Middle frontal gyrus (tissue), 1 donor: Measurements from ENCODE around the gene COX14.
"Not testable (repeated sequence)": the region's sequence is repeated elsewhere in the genome, so short reads cannot be mapped to it uniquely, and the experiment has no call there.

Experiments
- DNase-seq: peaks from one replicate; pipeline ENCODE4 v3.0.0-alpha.2; 2015; ENCODE audit warnings: low spot score; ENCODE audit errors: extremely low spot score

COX14 gene

DNA sequence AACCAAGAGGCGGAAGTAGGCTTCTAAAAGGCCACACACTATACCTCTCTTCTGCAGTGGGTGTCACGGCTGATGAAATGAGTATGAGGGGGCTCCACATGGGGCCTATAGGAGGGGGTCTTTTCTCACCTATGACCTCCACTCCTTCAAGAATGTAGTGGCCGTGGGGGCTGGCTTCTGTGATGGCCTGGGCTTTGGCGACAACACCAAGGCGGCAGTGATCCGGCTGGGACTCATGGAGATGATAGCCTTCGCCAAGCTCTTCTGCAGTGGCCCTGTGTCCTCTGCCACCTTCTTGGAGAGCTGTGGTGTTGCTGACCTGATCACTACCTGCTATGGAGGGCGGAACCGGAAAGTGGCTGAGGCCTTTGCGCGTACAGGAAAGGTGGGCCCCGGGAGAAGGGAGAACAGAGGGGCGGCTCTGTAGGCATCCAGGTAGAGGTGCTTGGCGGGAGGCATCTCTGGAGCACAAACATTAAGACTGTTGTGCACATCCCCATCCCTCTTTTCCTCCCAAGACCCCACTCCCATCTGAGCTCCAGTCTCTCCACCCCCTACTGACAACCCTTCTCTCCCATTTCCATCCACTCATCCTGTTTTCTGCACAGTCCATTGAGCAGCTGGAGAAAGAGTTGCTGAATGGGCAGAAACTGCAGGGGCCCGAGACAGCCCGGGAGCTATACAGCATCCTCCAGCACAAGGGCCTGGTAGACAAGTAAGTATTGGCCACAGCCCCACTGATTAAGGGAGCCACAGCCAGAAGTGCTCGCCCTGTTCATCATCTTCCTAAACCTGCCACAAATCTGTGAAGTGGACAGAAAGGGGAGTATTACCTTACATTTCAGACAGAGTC lies 4.4 kb upstream of the COX14 start:
- DNase-seq: no peak

DNA sequence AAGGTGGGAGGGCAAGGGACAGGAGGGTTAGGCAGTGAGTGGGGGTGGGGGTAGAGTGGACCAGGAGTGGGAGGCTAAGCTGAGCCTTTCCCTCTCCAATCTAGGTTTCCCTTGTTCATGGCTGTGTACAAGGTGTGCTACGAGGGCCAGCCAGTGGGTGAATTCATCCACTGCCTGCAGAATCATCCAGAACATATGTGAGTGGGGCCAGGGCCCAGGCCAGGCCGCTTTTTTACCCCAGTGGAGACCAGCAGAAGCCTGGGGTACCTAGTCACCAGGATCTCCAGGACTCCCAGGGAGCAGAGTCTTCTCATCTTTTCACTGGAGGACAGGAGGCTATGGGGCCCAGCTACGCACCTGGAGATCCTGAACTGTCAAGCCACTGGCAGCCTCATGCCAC lies 2.7 kb upstream of the COX14 start:
- DNase-seq: no peak

DNA sequence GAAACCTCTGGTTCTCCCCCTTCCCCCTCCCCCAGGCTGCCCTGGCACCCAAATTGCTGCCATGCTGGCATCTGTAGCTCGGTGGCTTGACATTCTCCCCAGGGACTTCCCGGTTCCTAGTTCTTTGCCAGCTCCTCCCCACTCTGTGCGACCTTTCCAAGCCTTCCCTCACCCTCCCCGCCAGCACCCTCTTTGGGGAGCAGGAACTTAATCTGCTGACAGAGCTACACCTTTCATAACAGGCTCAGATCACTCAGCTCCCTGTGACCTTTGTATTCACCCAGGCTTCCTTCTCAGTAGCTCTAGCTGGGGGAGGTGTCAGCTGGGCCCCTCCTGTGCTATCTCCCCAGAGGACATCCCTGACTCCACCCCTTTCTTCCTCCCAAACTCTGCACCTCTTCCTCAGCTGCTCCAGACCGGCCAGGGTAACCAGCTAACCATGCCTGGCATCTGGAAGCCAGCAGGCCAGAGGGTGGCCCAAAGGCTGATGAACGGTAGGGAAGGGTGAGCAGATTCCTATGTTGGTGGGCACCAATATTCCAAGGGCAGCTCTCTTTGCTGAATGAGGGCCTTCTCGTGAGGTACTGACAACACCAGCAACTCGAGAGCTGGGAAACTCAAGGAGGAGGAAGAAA lies 1.8 kb upstream of the COX14 start:
- no peak for DNase-seq

DNA sequence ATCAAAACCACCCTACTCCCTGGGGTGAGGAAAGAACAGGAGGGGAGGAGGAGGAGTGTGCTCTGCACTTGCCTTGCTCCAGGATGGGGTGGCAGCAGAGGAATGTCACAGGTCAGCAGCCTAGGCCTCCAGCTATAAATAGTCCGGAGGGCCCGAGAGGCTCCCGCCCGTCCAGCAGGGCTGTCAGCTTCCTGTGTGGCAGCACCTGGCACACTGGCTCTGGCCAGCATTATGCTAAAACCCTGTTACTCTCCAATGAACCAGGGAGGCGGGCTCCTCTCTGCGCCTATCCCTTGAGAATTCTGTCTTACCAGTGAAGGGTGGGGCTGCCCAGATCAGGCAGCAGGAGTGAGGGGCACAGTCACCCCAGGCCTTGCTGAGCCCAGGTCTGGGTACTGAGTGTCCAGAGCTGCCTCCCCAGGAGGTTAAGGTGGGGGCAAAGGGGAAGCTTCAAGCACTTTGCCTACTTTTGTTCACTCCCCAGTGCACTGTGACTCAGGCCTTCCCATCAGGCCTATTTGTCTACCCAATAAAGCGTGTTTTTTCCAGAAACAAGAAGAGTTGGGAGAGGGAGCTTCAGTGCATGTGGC lies 1.2 kb upstream of the COX14 start:
- no peak for DNase-seq

DNA sequence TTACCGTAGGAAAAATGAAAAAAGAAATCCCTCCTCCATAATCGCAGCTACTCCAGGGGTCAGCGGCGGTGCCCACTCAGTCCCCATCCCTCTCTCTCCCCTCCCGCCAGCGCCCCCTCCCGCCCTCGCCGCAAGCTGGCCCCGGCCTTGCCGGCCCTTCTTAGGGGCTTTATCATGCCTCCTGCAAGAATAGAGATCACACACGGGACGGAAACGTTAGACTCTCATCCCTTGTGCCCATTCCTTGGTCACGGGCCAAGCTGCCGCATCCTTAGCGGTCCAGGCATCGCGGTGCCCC lies 692 bp upstream of the COX14 start:
- DNase-seq: no peak

DNA sequence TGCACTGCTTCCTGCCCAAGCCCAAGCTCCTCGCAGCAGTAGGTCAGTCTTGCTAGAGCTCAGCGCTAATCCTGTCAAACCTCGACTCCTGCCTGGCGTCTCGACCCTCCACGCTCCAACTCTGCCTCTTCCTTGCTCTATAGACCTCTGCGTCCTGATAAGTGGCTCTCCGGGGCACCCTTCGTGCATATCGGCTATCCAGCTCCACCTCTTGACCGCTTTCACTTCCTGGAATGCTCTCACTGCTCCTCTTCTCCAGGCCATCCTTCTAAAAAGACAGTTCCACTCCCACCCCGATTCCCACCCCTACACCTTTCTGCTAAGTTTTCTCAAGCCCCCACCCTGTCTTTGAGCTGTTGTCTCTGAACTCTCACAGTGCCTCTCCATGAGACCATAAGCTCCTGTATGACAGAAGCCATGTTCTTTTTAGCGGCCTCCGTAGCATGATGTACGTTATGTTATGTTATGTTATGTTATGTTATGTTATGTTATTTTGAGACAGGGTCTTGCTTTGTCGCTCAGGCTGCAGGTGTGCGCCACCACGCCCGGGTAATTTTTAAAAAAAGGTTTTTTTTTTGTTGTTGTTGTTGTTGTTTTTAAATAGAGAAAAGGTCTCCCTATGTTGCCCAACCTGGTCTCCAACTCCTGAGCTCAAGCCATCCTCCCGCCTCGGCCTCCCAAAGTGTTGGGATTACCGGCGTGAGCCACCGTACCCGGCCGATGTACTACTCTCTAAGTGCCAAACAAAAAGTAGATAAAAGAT lies 601 bp downstream of the COX14 start:
- DNase-seq: no peak

DNA sequence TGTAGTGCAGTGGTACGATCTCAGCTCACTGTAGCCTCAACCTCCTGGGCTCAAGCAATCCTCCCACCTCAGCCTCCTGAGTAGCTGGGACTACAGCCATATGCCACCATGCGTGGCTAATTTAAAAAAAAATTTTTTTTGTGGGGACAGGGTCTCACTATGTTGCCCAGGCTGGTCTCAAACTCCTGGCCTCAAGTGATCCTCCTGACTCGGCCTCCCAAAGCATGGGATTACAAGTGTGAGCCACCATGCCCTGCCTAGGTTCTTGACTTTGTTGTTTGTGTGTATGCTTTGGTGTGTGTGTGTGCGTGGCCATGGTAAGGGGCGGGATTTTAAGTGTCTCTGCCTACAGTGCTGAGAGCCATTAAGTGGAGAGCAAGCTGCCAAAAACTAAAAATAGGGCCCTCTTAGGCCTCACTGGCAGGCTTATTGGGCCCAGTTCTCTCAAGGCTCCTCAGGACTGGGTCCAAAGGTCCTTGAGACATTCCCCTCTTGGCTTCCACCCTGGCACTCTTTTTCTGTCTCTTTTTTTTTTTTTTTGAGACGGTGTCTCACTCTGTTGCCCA lies 5.1 kb downstream of the COX14 start:
- no peak for DNase-seq

DNA sequence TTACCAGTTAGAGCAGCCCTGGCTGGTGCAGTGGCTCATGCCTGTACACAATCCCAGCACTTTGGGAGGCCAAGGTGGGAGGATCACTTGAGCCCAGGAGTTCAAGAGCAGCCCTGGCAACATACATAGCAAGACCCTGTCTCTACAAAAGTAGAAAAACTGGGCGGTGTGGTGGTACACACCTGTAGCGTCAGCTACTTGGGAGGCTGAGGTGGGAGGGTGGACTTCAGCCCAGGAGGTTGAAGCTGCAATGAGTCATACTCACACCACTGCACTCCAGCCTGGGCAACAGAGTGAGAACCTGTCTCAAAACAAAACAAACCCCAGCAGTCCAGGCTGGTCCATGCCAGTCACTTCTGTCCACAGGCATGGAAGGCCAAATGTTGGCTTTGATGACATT lies 7.4 kb downstream of the COX14 start:
- no peak for DNase-seq

DNA sequence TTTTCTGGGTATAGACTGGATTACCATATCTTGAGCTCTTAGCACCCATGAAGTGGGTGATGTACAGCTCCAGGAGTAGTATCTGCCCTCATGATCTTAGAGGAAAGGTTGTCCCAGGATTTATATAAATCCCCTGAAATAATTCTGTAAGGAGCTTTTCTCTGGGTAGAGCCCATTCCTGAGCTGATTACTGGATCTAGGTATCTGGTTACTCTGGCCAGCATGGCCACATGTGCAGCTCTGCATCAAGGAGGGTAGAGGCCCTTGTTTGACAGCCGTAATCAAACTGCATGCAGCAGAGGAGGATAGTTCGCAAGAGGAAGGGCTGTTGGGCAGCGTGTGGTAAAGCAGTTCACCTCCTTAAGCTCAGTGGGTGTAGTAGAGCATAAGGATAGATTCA lies 8.5 kb downstream of the COX14 start:
- no peak for DNase-seq

DNA sequence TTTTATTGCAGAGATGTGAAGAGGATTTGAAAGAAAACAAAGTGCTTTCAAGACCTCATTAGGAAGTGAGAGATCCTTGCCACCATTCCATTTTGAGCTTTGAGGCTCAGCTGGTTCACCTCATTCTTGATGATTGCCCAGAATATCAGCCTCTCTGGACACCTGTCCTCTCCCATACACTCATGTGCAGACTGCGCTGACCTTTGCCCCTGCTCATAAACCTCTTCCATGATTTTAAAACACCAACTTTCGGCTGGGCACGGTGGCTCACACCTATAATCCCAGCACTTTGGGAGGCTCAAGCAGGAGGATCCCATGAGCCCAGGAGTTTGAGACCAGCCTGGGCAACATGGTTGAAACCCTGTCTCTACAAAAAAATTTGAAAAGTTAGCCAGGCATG lies 8.9 kb downstream of the COX14 start:
- DNase-seq: no peak

DNA sequence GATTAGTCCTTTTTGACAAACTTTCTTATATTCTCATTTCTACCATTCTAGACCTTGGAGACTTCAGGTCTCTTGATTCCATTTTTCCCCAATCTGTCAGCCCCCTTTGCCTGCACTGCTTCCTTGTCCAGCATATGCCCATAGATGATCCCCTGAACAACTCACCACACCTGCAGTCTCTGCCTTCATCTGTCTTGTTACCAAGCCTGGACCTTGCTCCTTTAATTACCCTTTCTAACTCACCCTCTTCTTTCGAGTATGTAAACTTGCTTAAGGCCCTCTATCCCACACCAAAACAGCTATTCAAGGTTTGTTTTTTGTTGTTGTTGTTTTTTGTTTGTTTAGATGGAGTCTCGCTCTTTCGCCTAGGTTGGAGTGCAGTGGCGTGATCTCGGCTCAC lies 9.6 kb downstream of the COX14 start:
- no peak for DNase-seq

DNA sequence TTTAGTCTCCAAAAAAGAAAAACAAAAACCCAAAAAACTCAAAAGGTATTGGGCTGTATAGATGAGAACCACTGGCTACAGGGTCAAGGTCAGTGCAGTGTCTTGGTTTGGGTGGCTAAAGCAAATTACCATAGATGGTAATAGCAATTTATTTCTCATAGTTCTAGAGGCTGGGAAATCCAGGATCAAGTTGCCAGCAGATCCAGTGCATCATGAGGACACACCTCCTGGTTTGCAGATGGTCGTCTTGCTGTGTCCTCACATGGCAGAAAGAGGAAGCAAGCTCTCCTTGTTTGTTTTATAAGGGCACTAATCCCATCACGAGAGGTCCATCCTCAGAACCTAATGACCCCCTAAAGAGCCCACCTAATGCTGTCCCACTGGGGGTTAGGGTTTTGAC lies 11.2 kb downstream of the COX14 start:
- no peak for DNase-seq

DNA sequence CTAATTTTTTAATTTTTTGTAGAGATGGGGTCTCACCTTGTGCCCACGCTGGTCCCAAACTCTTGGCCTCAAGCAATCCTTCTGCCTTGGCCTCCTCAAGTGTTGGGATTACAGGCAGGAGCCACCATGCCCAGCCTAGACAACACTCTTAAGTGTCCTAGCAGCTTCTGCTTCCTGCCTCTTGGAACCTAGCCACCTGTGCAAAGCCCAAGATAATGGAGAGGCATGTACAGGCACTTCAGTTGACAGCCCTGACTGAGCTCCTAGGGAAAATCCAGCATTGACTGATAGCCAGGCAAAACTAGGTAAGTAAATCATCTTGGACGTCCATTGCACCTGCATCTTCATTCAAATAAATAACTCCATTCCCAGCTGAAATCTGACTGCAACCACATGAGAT lies 15.5 kb downstream of the COX14 start:
- no peak for DNase-seq

DNA sequence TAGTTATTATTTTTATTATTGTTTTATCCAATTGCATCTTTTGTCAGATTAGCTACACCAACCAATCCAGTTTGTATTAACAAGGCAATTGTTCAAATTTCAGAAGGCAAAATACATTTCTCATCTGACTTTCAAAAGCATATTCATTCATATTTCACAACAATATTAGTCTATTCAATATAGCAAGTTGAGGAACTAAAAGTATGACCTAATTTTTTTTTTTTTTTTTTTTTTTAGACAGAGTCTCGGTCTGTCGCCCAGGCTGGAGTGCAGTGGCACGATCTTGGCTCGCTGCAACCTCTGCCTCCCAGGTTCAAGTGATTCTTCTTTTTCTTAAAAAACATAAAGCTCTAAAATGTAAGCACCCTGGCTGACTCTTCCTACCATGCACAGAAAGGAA lies 17.3 kb downstream of the COX14 start:
- no peak for DNase-seq

DNA sequence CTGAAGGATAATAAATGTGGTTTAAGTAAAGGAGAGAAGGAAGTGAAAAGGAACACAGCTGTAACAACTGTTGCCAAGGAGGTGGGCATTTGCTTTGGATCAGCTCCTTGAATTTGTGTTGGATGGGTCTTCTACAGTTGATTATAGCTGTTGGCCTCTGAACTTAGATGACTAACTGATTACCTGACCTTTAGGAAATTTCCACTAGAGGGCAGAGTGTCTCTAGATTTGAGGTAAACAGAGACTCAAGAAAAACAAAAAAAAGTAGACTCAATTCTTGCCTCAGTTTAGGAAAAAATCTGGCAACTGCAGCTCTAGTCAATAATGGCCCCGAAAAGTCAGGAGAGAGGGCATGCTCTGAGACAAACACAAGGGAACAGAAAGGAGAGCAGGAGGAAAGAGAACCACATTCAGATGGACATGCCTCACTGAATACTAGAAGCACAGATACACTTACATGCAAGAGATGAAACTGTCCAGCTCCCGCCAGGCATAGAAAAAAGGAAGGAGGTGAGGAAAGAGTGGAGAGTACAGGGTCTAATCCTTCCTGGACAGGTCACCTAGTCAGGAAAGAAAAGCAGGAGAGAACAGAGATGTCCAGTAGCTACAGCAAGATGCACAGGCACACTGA lies 20.6 kb downstream of the COX14 start:
- no peak for DNase-seq

DNA sequence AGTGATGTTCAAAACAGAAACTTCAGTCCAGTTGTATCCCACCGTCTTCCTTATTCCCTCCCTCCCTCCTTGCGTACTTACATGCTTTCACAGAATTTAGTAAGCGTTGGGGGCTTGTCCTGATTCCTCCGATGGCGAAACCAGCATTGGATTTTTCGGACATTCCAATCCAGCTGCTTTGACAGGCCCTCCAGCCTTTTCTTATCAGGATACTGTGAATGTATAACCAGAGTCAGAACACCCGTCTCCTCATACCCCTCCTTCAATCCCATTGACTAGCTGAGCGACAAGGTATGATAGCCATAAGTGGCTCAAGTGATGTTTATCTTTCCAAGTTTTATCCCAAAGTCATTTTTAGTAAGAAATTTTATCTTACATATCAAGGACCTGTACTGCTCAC lies 31.0 kb downstream of the COX14 start:
- no peak for DNase-seq

DNA sequence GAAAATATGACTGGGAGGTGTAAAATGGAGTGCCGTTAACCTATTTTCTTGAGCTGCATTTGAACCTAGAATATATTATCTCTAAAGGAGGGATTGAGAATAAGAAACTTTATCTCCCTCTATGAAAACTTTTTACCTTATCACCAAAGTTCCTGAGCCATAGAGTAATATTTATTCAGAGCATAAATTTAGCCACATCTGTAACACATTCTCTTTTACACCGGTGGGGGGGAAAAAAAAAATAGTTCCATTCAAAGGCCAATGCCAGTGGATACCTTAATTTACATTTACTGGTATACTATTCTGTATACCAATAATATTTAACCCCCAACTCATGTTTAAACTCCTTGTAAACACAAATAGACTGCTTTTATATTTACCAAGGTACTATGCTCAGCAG lies 33.4 kb downstream of the COX14 start:
- DNase-seq: no peak

DNA sequence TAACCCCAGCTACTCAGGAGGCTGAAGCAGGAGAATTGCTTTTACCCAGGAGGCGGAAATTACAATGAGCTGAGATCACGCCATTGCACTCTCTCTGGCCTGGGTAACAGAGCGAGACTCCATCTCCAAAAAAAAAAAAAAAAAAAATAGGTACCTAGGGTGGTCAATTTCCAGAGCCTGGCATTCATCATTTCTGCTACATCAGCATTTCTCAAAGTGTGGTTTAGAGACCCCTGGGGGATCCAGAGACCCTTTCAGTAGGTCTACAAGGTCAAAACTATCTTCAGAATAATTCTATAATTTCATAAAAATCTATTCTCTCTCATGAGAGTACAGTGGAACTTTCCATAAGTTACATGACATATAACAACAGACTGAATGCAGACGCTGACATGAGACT lies 35.2 kb downstream of the COX14 start:
- no peak for DNase-seq

DNA sequence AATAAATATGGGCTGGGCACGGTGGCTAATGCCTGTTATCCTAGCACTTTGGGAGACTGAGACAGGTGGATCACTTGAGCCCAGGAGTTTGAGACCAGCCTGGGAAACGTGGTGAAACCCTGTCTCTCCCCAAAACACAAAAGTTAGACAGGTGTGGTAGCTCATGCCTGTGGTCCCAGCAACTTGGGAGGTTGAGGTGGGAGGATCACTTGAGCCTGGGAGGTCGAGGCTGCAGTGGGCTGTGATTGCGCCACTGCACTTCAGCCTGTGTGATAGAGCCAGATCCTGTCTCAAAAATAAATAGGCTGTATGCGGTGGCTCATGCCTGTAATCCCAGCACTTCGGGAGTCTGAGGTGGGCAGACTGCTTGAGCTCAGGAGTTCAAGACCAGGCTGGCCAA lies 36.0 kb downstream of the COX14 start:
- DNase-seq: not testable (repeated sequence)

DNA sequence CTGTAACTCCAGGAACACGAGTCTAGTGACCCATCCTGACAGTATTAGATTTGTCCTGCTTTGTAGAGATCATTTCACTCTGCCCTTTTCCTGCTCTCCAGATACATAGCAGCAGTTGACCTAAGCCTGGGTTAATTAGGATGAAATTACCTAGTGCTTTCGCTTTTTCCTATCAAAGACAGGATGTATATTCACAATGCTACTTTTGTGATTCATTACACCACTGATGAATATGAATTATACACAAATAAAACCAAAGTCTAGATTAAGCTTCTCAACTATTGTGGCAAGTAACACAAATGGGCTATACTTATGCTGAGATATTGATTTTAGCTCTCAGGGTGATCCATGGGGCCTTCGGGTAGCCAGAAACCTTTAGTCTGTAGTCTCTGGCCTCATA lies 37.3 kb downstream of the COX14 start:
- no peak for DNase-seq

DNA sequence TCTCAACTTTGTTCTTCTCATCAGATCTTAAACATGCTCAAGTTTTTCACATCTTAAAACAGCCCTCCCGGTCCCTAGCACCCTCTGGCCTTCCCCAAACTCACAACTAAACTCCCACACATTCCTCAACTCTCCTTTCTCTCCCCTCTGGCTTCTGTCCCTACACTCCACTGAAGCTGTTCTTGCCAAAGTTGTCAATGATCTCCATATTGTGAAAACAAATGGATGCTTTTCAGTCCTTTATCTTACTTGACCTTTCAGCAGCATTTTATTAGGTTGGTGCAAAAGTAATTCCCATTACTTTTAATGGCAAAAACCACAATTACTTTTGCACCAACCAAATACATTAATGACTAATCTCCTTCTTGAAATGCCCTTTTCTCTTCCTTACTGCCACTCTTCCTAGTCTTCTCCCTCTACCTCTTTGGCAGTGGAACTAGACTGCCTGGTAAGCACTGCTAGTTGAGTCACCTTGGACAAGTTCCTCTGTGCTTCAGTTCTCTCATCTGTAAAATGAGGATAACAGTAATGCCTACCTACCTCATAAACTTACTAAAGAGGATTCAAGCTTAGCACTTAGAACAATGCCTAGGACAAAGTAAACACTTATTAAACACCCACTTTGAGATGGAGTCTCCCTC lies 39.1 kb downstream of the COX14 start:
- no peak for DNase-seq
